Transverse colon (tissue), 4 donors: ENCODE data around the gene NCS1.

Experiments
- CTCF ChIP-seq, 5 experiments: fragments of 200-600 bp in 3 of 5; fragments of 450-650 bp in 2 of 5; sonication (generic) in 3 of 5; IDR thresholded peaks; 1 replicate in 2 of 5; 2 replicates in 3 of 5; pipeline ENCODE4 v1.5.1; 2016 to 2017; ENCODE audit warnings: antibody characterized with exemption in 5 of 5, inconsistent platforms in 3 of 5, mild to moderate bottlenecking in 2 of 5, moderate library complexity in 1 of 5
- POLR2A ChIP-seq: fragments of 450-650 bp; IDR thresholded peaks from one replicate; pipeline ENCODE4 v1.6.1; 2016; ENCODE audit warnings: antibody characterized with exemption, mild to moderate bottlenecking, moderate library complexity
- POLR2AphosphoS5 ChIP-seq, 3 donors: sonication (generic); formaldehyde crosslinking; IDR thresholded peaks; one replicate each; pipeline ENCODE4 v1.6.1; 2016; ENCODE audit warnings: antibody characterized with exemption in 3 of 3

- TF ChIP-seq CTCF (IDR thresholded peaks at IDR 0.05) (no peak), POLR2AphosphoS5 (IDR thresholded peaks at IDR 0.05) (no peak), POLR2A (no peak)
These were observed 25.7 kb downstream of the NCS1 start for GRCh38 chr9:130197888-130198287.
